ENCODE results near the gene ARHGAP15.

DNA sequence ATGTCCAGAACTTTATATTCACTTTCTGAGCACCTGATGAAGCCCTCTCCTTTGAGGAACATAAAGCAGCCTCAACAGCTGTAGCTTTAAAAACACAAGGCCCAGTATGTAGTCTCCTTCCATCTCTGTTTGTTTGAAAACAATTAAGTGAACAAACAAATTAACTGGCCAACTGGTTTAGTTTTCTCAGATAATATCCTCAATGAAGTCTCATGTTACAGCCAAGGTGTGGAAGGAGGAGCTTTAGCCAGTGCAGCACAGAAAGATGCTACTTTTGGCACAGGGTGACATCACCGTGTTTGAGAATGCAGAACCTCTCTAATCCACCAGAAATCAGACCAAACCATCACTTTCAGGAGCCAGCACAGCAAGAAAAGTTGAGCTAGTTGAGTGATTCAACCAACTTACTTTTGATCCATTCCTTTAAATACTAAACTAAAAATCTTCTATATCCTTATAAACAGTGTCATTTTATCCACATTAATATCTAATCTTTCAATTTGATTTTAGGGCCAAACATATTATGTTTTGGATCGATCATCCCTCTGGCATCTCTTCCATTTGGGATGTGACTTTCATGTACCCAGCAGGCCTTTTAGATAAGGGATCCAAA, 488.7 kb downstream of the ARHGAP15 start:
- TF ChIP-seq, protein P1, sequence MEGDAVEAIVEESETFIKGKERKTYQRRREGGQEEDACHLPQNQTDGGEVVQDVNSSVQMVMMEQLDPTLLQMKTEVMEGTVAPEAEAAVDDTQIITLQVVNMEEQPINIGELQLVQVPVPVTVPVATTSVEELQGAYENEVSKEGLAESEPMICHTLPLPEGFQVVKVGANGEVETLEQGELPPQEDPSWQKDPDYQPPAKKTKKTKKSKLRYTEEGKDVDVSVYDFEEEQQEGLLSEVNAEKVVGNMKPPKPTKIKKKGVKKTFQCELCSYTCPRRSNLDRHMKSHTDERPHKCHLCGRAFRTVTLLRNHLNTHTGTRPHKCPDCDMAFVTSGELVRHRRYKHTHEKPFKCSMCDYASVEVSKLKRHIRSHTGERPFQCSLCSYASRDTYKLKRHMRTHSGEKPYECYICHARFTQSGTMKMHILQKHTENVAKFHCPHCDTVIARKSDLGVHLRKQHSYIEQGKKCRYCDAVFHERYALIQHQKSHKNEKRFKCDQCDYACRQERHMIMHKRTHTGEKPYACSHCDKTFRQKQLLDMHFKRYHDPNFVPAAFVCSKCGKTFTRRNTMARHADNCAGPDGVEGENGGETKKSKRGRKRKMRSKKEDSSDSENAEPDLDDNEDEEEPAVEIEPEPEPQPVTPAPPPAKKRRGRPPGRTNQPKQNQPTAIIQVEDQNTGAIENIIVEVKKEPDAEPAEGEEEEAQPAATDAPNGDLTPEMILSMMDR (IDR thresholded peaks at IDR 0.05; ENCODE audit: low read length): no peak
- no peak for TF ChIP-seq EZH2phosphoT487 (IDR thresholded peaks at IDR 0.05; ENCODE audit: low read length)
- TF ChIP-seq EZH2 (optimal IDR thresholded peaks at IDR 0.05; ENCODE audit: low read depth, low read length): no peak

All from MM.1S (cell line).